HG03575 (cell line): ENCODE results near the gene CEACAM20.
"Not testable (repeated sequence)": the region's sequence is repeated elsewhere in the genome, so short reads cannot be mapped to it uniquely, and the experiment has no call there.

Experiments used
- ATAC-seq: cut with Tn5 transposase; IDR thresholded peaks from one replicate; pipeline ENCODE4 v1.9.1; 2021; ENCODE audit not compliant: unreplicated experiment, insufficient number of reproducible peaks, low FRiP score; ENCODE audit errors: extremely low read depth

CEACAM20 gene

DNA sequence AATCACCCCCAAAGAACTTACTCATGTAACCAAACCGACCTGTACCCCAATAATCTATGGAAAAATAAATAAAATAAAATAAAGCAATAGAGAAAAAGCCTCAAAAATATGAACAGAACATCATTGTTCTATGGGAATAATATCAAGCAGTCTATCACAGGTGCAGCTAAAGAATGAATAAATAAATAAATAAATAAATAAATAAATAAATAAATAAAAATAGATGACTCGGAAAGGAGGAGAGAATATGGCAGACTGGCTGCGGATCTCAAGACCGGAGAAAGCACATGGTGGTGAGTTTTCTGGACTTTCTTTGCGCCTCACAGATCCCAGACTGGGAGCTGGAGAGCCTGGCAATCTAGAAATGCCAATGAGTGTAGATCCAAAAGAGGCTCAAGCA lies 22.4 kb upstream of the CEACAM20 start:
- no peak for ATAC-seq

DNA sequence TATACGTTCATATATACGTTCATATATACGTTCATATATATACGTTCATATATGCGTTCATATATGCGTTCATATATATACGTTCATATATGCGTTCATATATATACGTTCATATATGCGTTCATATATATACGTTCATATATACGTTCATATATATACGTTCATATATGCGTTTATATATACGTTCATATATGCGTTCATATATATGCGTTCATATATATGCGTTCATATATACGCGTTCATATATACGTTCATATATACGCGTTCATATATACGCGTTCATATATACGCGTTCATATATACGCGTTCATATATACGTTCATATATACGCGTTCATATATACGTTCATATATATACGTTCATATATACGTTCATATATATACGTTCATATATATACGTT lies 21.5 kb upstream of the CEACAM20 start:
- ATAC-seq, result not testable (repeated sequence)

DNA sequence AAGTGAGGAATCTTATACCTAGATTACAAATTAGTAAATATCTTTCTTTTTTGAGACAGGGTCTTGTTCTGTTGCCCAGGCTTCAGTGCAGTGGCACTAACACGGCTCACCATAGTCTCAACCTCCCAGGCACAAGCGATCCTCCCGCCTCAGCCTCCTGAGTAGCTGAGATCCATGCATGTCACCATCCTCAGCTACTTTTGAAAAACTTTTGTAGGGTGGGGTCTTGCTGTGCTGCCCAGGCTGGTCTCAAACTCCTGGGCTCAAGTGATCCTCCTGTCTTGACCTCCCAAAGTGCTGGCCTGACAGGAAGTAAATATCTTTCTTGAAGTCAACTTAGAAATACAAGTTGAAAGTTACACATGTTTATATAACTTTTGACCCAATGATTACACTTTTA lies 20.0 kb upstream of the CEACAM20 start:
- ATAC-seq, result no peak

DNA sequence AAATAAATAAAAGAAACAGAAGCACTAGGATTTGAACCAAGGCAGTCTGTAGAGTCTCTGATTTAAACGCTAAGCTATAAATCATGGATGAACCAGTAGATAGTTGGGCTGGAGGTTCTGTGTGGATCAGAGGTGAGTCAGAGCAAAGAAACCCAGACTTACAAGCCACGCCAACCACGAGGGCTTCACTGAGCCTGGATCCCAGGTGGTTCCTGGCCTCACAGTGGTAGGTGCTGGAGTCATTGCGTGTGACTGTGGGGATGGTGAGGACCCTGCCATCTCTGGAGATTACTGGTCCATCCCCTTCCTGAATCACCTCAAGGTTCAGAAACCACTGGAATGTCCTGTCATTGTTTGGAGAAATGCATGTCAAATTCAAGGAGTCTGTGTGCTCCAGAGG lies 19.3 kb upstream of the CEACAM20 start:
- ATAC-seq, result no peak

DNA sequence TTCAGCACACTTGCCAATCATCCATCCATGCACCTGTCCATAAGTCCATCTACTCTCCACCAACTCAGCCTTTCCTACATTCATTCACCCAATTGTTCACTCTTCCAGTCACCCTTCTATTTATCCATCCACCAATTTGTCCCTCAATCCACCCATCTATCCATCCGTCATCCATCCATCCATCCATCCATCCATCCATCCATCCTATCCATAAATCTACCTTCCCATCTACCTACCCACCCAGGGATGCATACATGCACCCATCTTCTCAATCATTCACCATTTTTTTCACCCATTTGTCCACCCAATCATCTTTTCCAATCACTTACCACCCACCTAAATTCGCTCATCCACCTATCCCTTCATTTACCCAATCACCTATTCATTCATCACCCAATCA lies 14.6 kb upstream of the CEACAM20 start:
- no peak for ATAC-seq

DNA sequence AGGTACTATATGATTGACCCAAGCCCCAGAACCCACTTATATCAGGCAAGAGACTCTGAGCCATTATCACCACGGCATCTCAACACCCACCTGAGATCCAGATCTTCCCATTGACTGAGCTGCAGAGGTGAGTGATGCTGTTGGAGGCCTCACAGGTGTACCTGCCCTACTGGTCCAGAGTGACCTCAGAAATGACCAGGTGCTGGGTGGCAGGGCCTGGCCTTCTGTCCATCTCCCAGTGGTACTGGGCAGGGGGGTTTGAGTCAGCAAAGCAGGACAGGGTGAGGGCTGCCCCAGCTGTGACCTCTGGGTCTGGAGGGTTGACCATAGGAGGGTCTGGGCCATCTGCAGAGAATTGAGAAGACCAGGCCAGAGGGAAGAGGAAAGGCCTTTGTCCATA lies 13.2 kb upstream of the CEACAM20 start:
- ATAC-seq, result no peak

DNA sequence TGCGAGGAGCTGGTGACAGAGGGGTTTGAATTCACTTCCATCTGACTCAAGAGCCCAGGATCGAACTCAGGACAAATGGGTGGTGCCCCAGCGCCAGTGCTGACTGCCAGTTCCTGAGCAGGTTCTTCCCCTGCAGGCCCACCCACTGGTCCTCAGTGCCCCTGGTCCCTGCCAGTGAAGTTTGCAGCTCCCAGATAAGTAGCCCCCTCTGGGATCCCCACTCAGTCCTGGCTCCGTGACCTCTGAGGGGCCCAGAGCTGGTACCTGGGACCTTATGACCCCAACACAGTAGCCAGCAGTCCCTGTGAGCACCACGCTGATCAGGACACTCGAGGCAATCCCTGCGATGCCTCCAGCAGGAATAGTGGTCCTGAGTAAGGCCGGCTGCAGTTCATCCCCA lies 11.3 kb upstream of the CEACAM20 start:
- ATAC-seq, result no peak

DNA sequence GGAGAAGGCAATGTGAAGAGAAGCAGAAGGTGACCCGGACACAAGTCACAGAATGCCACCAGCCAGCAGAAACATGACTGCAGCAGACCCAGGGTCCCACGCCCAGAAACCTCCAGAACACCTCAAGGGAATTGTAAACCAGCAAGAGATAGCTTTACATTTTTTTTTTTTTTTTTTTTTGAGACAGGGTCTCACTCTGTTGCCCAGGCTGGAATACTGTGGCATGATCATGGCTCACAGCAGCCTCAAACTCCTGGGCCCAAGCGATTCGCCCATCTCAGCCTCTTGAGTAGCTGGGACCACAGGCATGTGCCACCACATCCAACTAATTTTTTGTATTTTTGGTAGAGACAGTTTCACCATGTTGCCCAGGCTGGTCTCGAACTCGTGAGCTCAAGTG lies 10.5 kb upstream of the CEACAM20 start:
- no peak for ATAC-seq

DNA sequence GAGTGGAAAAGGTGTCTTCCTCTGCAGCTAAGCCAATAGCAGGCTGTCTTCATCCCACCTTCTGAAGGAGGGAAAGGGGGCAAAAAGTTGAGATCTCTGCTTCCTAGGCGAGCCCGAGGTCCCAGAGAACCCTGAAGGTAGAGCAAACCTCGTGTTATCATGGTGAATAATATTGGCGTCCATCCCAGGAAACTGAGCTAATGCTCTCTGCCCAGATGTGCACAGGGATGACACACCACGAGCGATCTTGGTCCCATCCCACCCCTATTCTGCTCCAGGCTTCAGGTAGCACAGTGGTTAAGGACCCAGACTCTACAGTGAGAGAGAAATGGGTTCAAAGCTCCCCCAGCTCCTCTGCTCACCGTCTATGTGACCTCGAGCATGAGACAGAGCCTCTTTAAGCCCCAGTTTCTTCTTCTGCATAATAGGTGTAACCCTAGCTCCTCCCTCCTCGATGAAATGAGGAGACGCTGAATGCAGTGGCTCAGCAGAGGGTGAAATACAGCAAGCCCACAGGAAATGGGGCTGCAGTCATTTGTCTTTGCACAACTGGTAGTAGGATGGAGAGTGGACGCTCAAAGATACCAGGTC lies 9.9 kb upstream of the CEACAM20 start:
- no peak for ATAC-seq

DNA sequence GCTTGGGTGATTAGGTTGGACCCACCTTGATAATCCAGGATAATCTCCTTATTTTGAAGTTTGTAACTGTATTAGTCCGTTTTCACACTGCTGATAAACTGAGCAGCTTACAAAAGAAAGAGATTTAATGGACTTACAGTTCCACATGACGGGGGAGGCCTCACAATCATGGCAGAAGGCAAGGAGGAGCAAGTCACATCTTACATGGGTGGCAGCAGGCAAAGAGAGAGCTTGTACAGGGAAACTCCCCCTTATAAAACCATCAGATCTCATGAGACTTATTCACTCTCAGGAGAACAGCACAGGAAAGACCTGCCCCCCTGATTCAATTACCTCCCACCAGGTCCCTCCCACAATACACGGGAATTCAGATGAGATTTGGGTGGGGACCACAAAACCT lies 5.9 kb upstream of the CEACAM20 start:
- not testable (repeated sequence) for ATAC-seq

DNA sequence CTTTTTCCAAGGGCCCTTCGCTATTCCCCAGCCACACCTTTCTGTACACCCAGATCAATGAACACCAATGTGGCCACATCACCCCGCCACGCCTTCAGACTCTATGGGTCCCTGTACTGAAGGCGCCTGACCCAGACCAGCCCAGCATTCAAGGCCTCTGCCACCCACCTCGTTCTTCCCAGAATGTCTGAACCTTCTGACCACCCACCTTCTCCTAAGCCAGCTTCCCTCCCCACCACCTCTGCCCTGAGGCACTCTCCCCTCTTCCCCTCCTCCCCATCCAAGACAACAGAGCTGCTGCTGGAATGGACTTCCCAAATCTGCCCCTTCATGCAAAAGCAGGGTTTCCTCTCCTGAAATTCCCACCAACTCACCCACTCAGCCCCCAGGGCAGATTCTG lies 3.3 kb upstream of the CEACAM20 start:
- ATAC-seq, result no peak

DNA sequence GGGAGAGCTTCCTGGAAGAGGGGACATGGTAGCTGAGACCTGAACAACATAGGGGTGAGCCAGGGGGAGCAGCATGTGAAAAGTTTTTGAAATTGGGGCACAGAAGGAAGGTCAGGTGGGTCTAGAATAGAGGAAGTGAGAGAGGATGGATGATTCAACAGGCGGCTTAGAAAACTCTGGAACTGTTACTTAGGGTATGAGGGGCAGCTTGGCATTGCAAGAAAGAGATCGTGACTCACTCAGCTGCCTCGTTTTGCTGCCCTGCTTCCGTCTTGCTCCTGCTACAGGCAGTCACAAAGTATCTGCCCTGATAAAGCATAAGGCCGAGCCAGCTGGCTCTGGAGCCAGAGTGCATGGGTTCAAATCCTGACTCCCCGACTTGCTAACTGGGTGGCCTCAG lies 1.3 kb upstream of the CEACAM20 start:
- ATAC-seq, result no peak

DNA sequence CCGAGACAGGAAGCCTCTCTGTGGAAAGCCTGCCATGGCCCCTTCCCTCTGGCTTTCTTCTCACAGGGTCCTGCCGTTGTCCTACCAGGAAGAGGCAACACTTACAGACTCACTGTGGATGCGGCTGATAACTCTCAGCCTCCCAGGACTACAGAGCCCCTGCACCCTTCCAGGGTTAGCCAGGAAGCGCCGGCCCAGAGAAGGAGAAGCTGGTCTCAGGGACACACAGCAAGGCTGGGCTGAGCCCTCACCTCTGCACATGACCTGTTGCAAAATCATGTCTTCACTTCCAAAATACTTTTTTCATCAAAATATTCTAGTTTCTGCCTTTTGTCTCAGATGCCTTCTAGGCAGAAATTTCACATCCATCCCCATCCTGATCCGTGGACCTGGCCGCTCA lies 1.9 kb downstream of the CEACAM20 start:
- no peak for ATAC-seq

DNA sequence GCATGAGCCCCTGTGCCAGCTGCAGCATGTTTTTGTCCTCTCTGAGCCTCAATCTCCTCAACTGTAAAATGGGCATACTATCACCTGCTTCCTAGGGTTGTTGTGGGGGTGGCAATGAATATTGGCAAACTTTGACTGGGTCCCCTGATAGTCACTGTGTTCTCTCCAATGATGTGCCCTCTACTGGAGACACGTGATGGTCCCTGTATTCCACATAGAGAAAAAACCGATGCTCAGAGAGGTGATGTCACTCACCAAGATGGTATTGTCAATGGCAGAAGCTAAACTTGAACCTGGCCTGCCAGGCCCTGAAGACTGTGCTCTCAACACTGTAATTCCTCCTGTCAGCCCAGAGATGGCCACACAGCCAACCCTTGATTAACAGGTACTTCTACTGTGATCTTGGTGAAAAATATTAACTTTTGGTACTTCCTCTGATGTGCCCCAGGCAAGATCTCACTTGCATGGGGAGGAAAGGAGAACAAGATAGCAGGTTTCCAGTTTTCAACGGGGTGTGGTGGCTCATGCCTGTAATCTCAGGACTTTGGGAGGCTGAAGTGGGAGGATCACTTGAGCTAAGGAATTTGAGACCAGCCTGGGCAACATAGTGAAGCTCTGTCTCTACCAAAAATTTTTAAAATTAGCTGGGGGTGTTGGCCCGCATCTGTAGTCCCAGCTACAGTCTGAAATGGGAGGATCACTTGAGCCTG lies 3.6 kb downstream of the CEACAM20 start:
- no peak for ATAC-seq

DNA sequence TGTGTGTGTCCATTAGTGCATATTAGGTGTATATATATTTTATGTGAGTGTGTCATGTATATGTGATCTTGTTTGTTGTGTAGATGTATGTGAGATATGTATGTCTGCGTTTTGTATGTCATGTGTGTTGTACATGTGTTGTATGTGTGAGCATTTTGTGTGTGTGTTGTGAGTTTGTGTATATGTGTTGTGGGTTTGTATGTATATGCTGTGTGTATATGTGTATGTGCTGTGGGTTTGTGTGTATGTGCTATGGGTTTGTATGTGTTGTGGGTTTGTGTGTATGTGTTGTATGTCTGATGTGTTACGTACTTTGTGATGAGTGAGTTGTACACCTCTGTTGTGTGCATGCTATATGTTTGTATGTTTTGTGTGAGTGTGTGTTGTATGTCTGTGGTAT lies 8.1 kb downstream of the CEACAM20 start:
- ATAC-seq, result no peak

DNA sequence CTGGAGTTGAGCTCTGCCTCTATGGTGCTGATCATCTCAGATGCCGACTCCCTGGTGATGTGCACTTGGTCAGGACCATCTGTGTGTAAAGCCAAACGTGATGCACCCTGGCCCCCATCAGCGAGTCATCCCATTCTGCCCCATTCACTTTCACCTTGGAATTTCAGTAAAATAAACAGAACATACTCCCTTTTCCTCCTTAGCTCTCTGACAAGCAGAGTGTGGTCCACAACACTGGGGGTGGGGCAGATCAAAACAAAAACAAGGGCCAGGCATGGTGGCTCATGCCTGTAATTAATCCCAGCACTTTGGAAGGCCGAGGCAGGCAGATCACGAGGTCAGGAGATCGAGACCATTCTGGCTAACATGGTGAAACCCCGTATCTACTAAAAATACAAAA lies 12.3 kb downstream of the CEACAM20 start:
- ATAC-seq, result no peak

DNA sequence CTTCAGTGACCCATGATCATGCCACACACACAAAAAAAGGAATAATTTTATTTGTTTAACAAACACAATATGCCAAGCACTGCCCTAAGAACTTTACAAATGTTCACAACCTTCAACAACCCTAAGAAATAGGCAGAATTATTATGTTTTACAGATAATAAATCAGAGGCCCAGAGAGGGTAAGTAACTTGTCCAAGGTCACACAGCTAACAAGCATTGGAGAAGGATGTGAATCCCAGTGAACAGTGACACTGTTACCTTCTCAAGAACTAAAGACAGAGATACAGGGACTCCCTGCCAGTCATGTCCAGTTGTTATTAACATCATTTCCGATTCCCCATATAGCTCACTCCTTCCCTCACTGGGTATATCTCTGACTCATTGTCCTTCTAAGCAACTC lies 13.6 kb downstream of the CEACAM20 start:
- ATAC-seq, result no peak

DNA sequence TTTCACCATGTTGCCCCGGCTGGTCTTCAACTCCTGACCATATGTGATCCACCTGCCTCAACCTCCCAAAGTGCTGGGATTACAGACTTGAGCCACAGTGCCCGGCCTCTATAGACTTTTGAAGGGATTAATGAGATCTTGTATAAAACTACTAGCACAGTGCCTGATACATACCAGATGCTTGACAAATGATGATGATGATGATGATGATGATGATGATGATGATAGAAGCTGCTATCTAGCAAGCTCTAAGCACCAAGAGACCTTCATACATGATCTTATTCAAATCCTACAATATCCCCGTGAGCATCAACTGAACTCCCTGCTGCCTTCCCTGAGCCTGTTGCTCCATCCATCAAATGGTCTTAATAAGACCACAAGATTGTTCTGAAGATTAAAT lies 14.4 kb downstream of the CEACAM20 start:
- ATAC-seq, result no peak

DNA sequence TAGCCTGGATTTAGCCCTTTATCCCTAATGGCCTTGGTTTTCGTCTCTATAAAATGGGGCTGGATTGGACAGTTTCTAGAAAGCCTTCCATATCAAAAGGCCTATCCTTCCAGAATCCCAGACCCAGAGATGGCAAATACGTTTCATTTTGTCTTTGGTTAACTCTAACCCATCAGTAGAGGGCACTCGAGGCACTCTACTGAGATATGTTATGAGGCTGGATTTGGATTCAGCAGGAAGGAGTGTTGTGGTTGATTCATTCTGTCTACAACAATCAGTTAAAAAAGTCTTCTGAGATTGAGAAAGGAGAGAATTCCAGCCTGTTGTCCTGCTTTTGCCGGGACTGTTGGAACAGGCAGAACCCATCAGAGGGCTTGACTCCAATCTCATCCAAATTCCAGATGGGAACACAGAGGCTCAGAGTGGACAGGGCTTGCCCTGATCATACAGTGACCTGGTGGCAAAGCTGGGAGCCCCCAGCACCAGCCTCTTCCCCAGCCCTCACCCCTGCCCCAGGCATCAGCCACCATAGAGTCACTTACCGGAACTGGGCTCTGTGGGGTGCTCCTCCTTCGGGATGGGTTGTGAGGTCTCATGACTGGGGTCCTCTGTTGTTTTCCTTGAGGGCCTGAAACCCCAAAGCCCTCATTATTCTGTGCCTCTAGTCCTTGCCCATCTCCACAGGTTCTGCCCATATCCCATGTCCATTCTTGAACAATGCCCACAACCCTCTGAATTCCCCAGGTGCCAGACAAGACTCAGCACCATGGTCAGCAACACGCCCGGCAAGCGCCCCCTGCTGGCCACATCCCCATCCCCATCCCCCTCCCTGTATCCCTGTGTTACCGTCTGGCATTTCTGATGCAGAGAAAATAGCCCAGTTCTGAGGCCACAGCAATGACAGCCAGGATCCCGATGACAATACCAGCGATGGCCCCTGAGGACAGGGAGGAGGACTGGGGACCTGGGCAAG lies 16.9 kb downstream of the CEACAM20 start:
- ATAC-seq, result no peak

DNA sequence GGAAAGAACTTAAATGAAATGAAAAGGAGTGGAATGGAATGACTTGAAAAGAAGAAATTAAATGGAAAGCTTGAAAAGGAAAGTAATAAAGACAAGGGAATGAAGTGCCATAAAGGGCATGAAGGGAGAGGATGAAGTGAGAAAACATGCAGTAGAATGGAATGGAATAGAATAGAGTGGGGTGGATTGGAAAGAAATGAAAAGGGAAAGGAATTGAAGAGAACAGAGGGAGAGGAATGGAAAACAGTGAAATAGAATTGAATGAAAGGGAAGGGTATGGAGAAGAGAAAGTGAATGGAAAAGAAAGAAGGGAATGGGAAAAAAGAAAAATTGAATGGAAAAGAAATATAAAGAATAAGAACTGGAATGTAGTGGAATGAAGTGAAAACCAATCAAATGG lies 20.0 kb downstream of the CEACAM20 start:
- ATAC-seq, result no peak
